Measurements from ENCODE around the gene CYP2R1.

- TF ChIP-seq, protein P1, sequence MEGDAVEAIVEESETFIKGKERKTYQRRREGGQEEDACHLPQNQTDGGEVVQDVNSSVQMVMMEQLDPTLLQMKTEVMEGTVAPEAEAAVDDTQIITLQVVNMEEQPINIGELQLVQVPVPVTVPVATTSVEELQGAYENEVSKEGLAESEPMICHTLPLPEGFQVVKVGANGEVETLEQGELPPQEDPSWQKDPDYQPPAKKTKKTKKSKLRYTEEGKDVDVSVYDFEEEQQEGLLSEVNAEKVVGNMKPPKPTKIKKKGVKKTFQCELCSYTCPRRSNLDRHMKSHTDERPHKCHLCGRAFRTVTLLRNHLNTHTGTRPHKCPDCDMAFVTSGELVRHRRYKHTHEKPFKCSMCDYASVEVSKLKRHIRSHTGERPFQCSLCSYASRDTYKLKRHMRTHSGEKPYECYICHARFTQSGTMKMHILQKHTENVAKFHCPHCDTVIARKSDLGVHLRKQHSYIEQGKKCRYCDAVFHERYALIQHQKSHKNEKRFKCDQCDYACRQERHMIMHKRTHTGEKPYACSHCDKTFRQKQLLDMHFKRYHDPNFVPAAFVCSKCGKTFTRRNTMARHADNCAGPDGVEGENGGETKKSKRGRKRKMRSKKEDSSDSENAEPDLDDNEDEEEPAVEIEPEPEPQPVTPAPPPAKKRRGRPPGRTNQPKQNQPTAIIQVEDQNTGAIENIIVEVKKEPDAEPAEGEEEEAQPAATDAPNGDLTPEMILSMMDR (IDR thresholded peaks at IDR 0.05; ENCODE audit: low read depth, low read length) = no peak
- TF ChIP-seq POLR2A (IDR thresholded peaks at IDR 0.05; ENCODE audit: extremely low read depth, insufficient read length) = no peak
- TF ChIP-seq MAX (IDR thresholded peaks at IDR 0.05; ENCODE audit: low read depth, low read length) = no peak
- no peak for TF ChIP-seq MYC (IDR thresholded peaks at IDR 0.05; ENCODE audit: low read depth, low read length)
Measured at GRCh38 chr11:14932447-14932846, 40.4 kb upstream of the CYP2R1 start.
